ENCODE data around the gene SYNGR3.
A peak's percentile ranks its signal among the peaks of the same experiment; 100 is the strongest.

The SYNGR3 gene

DNA sequence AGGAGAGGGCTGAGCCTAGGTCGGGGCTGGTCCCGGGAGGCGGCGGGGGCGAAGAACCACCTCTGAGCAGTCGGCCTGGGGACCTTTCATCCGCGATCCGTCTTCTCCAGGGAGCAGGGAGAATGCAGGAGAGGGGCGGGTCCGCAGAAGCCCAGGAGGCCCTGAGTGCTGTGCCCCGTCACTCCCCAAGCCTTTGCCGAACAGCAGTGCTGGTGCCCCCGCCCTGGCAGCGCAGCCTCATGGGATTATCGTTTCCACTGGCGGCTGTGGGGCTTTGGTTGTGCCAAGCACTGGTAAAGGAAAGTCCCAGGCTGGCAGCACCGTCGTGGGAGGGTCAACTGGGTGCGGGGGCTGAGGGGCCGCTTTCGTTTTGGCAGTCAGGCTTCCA lies 17.3 kb upstream of the SYNGR3 start:
- Histone ChIP-seq H3K36me3 (ENCODE audit: control insufficient read depth, low read length) (peaks cover 49% of the 10 kb centered on the region), H4K20me1 (ENCODE audit: control insufficient read depth, insufficient read depth, low read depth, low read length) (no peaks in the 10 kb centered on the region), H3K27me3 (ENCODE audit: control insufficient read depth, low read length) (no peaks in the 10 kb centered on the region), H3K9me3 (ENCODE audit: control insufficient read depth, insufficient read depth, low read length) (no peaks in the 10 kb centered on the region), H3K79me2 (ENCODE audit: control insufficient read depth, low read length) (peaks cover 39% of the 10 kb centered on the region), H3K4me3 (ENCODE audit: low read length) (peak overlapping the region; percentile 98), H3F3A (ENCODE audit: control insufficient read depth, insufficient read depth) (peaks cover 5% of the 10 kb centered on the region), H3K9me2 (replicated peaks; ENCODE audit: control insufficient read depth, low read length) (no peaks in the 10 kb centered on the region), H3K4me2 (ENCODE audit: low read length) (peak overlapping the region; percentile 97), H3K4me1 (ENCODE audit: control insufficient read depth, low read length) (peaks cover 26% of the 10 kb centered on the region), H3K27ac (ENCODE audit: low read depth, low read length) (no peak overlapping the region)
- TF ChIP-seq, protein P1, sequence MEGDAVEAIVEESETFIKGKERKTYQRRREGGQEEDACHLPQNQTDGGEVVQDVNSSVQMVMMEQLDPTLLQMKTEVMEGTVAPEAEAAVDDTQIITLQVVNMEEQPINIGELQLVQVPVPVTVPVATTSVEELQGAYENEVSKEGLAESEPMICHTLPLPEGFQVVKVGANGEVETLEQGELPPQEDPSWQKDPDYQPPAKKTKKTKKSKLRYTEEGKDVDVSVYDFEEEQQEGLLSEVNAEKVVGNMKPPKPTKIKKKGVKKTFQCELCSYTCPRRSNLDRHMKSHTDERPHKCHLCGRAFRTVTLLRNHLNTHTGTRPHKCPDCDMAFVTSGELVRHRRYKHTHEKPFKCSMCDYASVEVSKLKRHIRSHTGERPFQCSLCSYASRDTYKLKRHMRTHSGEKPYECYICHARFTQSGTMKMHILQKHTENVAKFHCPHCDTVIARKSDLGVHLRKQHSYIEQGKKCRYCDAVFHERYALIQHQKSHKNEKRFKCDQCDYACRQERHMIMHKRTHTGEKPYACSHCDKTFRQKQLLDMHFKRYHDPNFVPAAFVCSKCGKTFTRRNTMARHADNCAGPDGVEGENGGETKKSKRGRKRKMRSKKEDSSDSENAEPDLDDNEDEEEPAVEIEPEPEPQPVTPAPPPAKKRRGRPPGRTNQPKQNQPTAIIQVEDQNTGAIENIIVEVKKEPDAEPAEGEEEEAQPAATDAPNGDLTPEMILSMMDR (IDR thresholded peaks at IDR 0.05; ENCODE audit: low read depth, low read length, poor library complexity, severe bottlenecking), result no peak
- no peak for TF ChIP-seq EZH2phosphoT487 (IDR thresholded peaks at IDR 0.05; ENCODE audit: borderline replicate concordance, low read length)

DNA sequence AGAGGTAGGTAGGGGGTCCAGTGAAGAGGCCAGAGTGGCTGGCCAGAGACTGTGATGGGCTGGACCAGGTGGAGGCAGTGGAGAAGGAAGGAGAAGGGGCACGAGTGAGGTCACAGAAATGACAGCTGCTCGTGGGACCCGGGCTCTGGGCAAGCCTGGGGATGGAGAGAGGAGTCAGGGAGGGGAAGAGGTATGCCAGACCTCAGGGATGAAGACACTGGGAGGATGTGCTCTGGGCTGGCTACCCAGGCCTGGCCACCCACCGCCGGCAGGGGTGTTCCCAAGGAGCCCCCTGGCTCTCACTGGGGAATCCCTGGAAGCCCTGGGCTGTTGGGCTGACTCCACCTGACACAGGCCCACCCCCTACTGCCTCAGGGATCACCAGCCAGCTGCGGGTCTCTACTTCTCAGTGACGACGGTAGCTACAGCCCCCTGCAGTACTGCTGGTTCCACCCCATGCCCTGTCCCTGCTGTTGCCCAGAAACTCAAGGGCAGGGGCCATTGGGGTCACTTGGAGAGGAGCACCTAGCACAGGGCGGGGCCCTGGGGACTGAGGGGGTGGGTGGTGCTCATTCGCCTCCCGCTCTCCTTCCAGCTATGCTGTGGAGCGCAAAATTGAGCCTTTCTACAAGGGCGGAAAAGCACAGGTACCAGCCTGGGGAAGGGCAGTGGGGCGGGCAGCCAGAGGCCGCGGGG lies 16.2 kb upstream of the SYNGR3 start:
- H3K36me3 ChIP-seq (ENCODE audit: control insufficient read depth, low read length), result peaks cover 59% of the 10 kb centered on the region
- no peak overlapping the region; the same call in 1 of the 2 replicates for H3K4me3 ChIP-seq (ENCODE audit: low read length)
- H3K4me2 ChIP-seq (ENCODE audit: low read length), result peak overlapping the region; percentile 97; the same call in 1 of the 2 replicates
- no peaks in the 10 kb centered on the region for H3K9me3 ChIP-seq (ENCODE audit: control insufficient read depth, insufficient read depth, low read length)
- no peaks in the 10 kb centered on the region for H3K9me2 ChIP-seq (replicated peaks; ENCODE audit: control insufficient read depth, low read length)
- H3K79me2 ChIP-seq (ENCODE audit: control insufficient read depth, low read length), result peaks cover 39% of the 10 kb centered on the region
- no peak overlapping the region for H3K27ac ChIP-seq (ENCODE audit: low read depth, low read length)
- H3K4me1 ChIP-seq (ENCODE audit: control insufficient read depth, low read length), result peaks cover 26% of the 10 kb centered on the region
- no peak for TF ChIP-seq EZH2phosphoT487 (IDR thresholded peaks at IDR 0.05; ENCODE audit: borderline replicate concordance, low read length)
- TF ChIP-seq, protein P1 (IDR thresholded peaks at IDR 0.05; ENCODE audit: low read depth, low read length, poor library complexity, severe bottlenecking), result no peak
- peaks cover 5% of the 10 kb centered on the region for H3F3A ChIP-seq (ENCODE audit: control insufficient read depth, insufficient read depth)
- H4K20me1 ChIP-seq (ENCODE audit: control insufficient read depth, insufficient read depth, low read depth, low read length), result no peaks in the 10 kb centered on the region
- H3K27me3 ChIP-seq (ENCODE audit: control insufficient read depth, low read length), result no peaks in the 10 kb centered on the region

DNA sequence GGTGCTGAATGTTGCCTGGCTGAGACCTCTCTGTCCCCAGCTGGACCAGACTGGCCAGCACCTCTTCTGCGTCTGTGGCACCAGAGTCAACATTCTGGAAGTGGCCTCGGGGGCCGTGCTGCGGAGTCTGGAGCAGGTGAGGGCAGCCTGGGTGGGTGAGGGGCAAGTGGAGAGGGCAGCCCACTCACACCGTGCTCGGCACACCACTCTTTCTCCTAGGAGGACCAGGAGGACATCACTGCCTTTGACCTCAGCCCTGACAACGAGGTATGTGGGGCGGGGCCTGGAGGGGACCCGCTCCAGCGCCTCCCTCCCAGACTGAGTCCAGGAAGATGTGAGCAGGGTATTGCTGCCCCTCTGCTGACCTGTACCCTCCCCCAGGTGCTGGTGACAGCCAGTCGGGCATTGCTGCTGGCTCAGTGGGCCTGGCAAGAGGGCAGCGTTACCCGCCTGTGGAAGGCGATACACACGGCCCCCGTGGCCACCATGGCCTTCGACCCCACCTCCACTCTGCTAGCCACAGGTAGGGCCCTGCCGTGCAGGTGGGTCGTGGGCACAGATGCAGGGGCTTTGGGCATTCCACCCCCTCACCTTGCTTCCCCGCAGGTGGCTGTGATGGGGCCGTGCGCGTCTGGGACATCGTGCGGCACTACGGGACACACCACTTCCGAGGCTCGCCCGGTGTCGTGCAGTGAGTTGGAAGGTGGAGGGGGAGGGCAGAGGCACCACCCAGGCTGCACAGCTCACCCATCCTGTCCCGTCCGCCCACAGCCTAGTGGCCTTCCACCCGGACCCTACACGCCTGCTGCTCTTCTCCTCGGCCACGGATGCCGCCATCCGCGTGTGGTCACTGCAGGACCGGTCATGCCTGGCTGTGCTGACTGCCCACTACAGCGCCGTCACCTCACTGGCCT lies 15.4 kb upstream of the SYNGR3 start:
- H3K27me3 ChIP-seq (ENCODE audit: control insufficient read depth, low read length), result 0 out of 2 replicates have a peak, but pooled peaks cover 1% of the 10 kb centered on the region
- no peaks in the 10 kb centered on the region for H3K9me3 ChIP-seq (ENCODE audit: control insufficient read depth, insufficient read depth, low read length)
- peaks cover 60% of the 10 kb centered on the region for H3K36me3 ChIP-seq (ENCODE audit: control insufficient read depth, low read length)
- no peaks in the 10 kb centered on the region for H4K20me1 ChIP-seq (ENCODE audit: control insufficient read depth, insufficient read depth, low read depth, low read length)
- H3K4me2 ChIP-seq (ENCODE audit: low read length), result no peak overlapping the region
- no peaks in the 10 kb centered on the region for H3K9me2 ChIP-seq (replicated peaks; ENCODE audit: control insufficient read depth, low read length)
- H3K79me2 ChIP-seq (ENCODE audit: control insufficient read depth, low read length), result peaks cover 39% of the 10 kb centered on the region
- H3F3A ChIP-seq (ENCODE audit: control insufficient read depth, insufficient read depth), result peaks cover 5% of the 10 kb centered on the region
- TF ChIP-seq, protein P1 (IDR thresholded peaks at IDR 0.05; ENCODE audit: low read depth, low read length, poor library complexity, severe bottlenecking), result no peak
- no peak for TF ChIP-seq EZH2phosphoT487 (IDR thresholded peaks at IDR 0.05; ENCODE audit: borderline replicate concordance, low read length)
- no peak overlapping the region for H3K27ac ChIP-seq (ENCODE audit: low read depth, low read length)
- peaks cover 26% of the 10 kb centered on the region for H3K4me1 ChIP-seq (ENCODE audit: control insufficient read depth, low read length)
- no peak overlapping the region for H3K4me3 ChIP-seq (ENCODE audit: low read length)
